SK-N-SH treated with all-trans-retinoic acid at 6 μM for 48 hours (cell line): ENCODE results near the gene TBC1D7.

Source experiments
- ATAC-seq: fragments of 200-7000 bp; cut with Tn5 transposase; 3 replicates; pipeline ENCODE4 v1.9.1; 2020; ENCODE audit warnings: mild to moderate bottlenecking, moderate library complexity
- ARNTL ChIP-seq: fragments of 450-650 bp; formaldehyde crosslinking; IDR thresholded peaks from 2 replicates; pipeline ENCODE4 v1.5.0; 2020; ENCODE audit warnings: low read depth, mild to moderate bottlenecking, moderate library complexity, borderline replicate concordance
- BACH2 ChIP-seq: fragments of 250-450 bp; sonication (Bioruptor Pico); IDR thresholded peaks from 2 replicates; pipeline ENCODE4 v1.9.0; 2021; ENCODE audit warnings: mild to moderate bottlenecking, borderline replicate concordance
- CREB5 ChIP-seq: fragments of 250-450 bp; sonication (Bioruptor Pico); IDR thresholded peaks from 2 replicates; pipeline ENCODE4 v1.5.1; 2020; ENCODE audit warnings: low read depth, mild to moderate bottlenecking, moderate library complexity
- CSDC2 ChIP-seq: fragments of 250-450 bp; sonication (Bioruptor Pico); IDR thresholded peaks from 2 replicates; pipeline ENCODE4 v1.5.0; 2020; ENCODE audit warnings: mild to moderate bottlenecking, moderate library complexity
- ESRRG ChIP-seq: fragments of 250-450 bp; sonication (Bioruptor Pico); IDR thresholded peaks from 2 replicates; pipeline ENCODE4 v1.6.1; 2021; ENCODE audit warnings: mild to moderate bottlenecking
- GLIS3 ChIP-seq: fragments of 250-450 bp; sonication (Bioruptor Pico); IDR thresholded peaks from 2 replicates; pipeline ENCODE4 v1.5.0; 2020; ENCODE audit warnings: mild to moderate bottlenecking, moderate library complexity
- ISL1 ChIP-seq: fragments of 250-450 bp; sonication (Bioruptor Pico); IDR thresholded peaks from 2 replicates; pipeline ENCODE4 v2.1.2; 2022; ENCODE audit warnings: mild to moderate bottlenecking, moderate library complexity
- RARB ChIP-seq: fragments of 250-450 bp; sonication (Bioruptor Pico); IDR thresholded peaks from 2 replicates; pipeline ENCODE4 v1.8.0; 2021; ENCODE audit warnings: mild to moderate bottlenecking, moderate library complexity
- SNAI2 ChIP-seq: fragments of 250-450 bp; sonication (Bioruptor Pico); IDR thresholded peaks from 2 replicates; pipeline ENCODE4 v1.5.0; 2020; ENCODE audit warnings: mild to moderate bottlenecking, moderate library complexity
- TCF4 ChIP-seq: fragments of 250-450 bp; sonication (Bioruptor Pico); IDR thresholded peaks from 2 replicates; pipeline ENCODE4 v1.8.0; 2021; ENCODE audit warnings: mild to moderate bottlenecking, moderate library complexity, borderline replicate concordance
- TOX ChIP-seq: fragments of 250-450 bp; sonication (Bioruptor Pico); IDR thresholded peaks from 2 replicates; pipeline ENCODE4 v1.8.0; 2021; ENCODE audit warnings: mild to moderate bottlenecking, moderate library complexity, borderline replicate concordance
- TSHZ2 ChIP-seq: fragments of 250-450 bp; sonication (Bioruptor Pico); IDR thresholded peaks from 2 replicates; pipeline ENCODE4 v1.5.0; 2020; ENCODE audit warnings: mild to moderate bottlenecking, moderate library complexity
- ZC3H10 ChIP-seq: fragments of 250-450 bp; sonication (Bioruptor Pico); IDR thresholded peaks from 2 replicates; pipeline ENCODE4 v1.5.1; 2021; ENCODE audit warnings: mild to moderate bottlenecking, moderate library complexity
- ZFP3 ChIP-seq: fragments of 250-450 bp; sonication (Bioruptor Pico); IDR thresholded peaks from 2 replicates; pipeline ENCODE4 v1.5.0; 2020; ENCODE audit warnings: mild to moderate bottlenecking, moderate library complexity
- ZFP30 ChIP-seq: fragments of 450-650 bp; formaldehyde crosslinking; IDR thresholded peaks from 2 replicates; pipeline ENCODE4 v1.5.0; 2022; ENCODE audit warnings: mild to moderate bottlenecking, moderate library complexity
- ZNF565 ChIP-seq: fragments of 450-650 bp; formaldehyde crosslinking; conservative IDR thresholded peaks from 2 replicates; pipeline ENCODE4 v1.5.0; 2020; ENCODE audit warnings: low read depth, mild to moderate bottlenecking, moderate library complexity
- ZNF70 ChIP-seq: fragments of 450-650 bp; formaldehyde crosslinking; IDR thresholded peaks from 2 replicates; pipeline ENCODE4 v1.5.0; 2020; ENCODE audit warnings: mild to moderate bottlenecking, moderate library complexity
- ZNF8 ChIP-seq: fragments of 450-650 bp; formaldehyde crosslinking; IDR thresholded peaks from 2 replicates; pipeline ENCODE4 v1.5.0; 2020; ENCODE audit warnings: mild to moderate bottlenecking, moderate library complexity
- TF ChIP-seq, protein P1 (sequence below): fragments of 250-450 bp; sonication (Bioruptor Pico); IDR thresholded peaks from 2 replicates; pipeline ENCODE4 v1.8.0; 2021; ENCODE audit warnings: low read depth, mild to moderate bottlenecking, moderate library complexity, borderline replicate concordance
- TF ChIP-seq, protein P2 (sequence below): fragments of 250-450 bp; sonication (Bioruptor Pico); IDR thresholded peaks from 2 replicates; pipeline ENCODE4 v1.8.0; 2020; ENCODE audit warnings: mild to moderate bottlenecking, moderate library complexity, borderline replicate concordance

TBC1D7 gene

GRCh38 chr6:13349811-13350506 lies 21.6 kb upstream of the TBC1D7 start:
- no peak for ATAC-seq
- TF ChIP-seq BACH2 (CRISPR knock-in tag): no peak
- no peak for TF ChIP-seq GLIS3 (CRISPR knock-in tag)
- TF ChIP-seq ZNF70 (CRISPR knock-in tag): no peak
- no peak for TF ChIP-seq TCF4 (CRISPR knock-in tag)
- no peak for TF ChIP-seq ESRRG (CRISPR knock-in tag)
- TF ChIP-seq SNAI2 (CRISPR knock-in tag): no peak
- TF ChIP-seq ISL1 (CRISPR knock-in tag): no peak
- TF ChIP-seq, protein P1, sequence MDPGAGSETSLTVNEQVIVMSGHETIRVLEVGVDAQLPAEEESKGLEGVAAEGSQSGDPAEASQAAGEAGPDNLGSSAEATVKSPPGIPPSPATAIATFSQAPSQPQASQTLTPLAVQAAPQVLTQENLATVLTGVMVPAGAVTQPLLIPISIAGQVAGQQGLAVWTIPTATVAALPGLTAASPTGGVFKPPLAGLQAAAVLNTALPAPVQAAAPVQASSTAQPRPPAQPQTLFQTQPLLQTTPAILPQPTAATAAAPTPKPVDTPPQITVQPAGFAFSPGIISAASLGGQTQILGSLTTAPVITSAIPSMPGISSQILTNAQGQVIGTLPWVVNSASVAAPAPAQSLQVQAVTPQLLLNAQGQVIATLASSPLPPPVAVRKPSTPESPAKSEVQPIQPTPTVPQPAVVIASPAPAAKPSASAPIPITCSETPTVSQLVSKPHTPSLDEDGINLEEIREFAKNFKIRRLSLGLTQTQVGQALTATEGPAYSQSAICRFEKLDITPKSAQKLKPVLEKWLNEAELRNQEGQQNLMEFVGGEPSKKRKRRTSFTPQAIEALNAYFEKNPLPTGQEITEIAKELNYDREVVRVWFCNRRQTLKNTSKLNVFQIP: no peak
- TF ChIP-seq TSHZ2: no peak
- no peak for TF ChIP-seq CREB5 (CRISPR knock-in tag)
- TF ChIP-seq ZFP30 (CRISPR knock-in tag): no peak
- TF ChIP-seq, protein P2, sequence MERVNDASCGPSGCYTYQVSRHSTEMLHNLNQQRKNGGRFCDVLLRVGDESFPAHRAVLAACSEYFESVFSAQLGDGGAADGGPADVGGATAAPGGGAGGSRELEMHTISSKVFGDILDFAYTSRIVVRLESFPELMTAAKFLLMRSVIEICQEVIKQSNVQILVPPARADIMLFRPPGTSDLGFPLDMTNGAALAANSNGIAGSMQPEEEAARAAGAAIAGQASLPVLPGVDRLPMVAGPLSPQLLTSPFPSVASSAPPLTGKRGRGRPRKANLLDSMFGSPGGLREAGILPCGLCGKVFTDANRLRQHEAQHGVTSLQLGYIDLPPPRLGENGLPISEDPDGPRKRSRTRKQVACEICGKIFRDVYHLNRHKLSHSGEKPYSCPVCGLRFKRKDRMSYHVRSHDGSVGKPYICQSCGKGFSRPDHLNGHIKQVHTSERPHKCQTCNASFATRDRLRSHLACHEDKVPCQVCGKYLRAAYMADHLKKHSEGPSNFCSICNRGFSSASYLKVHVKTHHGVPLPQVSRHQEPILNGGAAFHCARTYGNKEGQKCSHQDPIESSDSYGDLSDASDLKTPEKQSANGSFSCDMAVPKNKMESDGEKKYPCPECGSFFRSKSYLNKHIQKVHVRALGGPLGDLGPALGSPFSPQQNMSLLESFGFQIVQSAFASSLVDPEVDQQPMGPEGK (CRISPR knock-in tag): no peak

GRCh38 chr6:13348334-13349113 lies 20.2 kb upstream of the TBC1D7 start:
- no peak for TF ChIP-seq TOX (CRISPR knock-in tag)
- no peak for TF ChIP-seq ZNF565
- no peak for TF ChIP-seq SNAI2 (CRISPR knock-in tag)
- no peak for TF ChIP-seq ESRRG (CRISPR knock-in tag)
- TF ChIP-seq RARB (CRISPR knock-in tag): no peak
- TF ChIP-seq BACH2 (CRISPR knock-in tag): no peak
- no peak for TF ChIP-seq CSDC2 (CRISPR knock-in tag)
- TF ChIP-seq, protein P2 (CRISPR knock-in tag): no peak
- no peak for TF ChIP-seq ZFP3 (CRISPR knock-in tag)
- TF ChIP-seq ISL1 (CRISPR knock-in tag): no peak
- TF ChIP-seq, protein P1: no peak
- TF ChIP-seq ZNF70 (CRISPR knock-in tag): no peak
- no peak for TF ChIP-seq ZNF8 (CRISPR knock-in tag)
- TF ChIP-seq ZC3H10 (CRISPR knock-in tag): no peak
- TF ChIP-seq ARNTL (CRISPR knock-in tag): no peak
- no peak for TF ChIP-seq TCF4 (CRISPR knock-in tag)
- no peak for TF ChIP-seq GLIS3 (CRISPR knock-in tag)
- no peak for ATAC-seq
